OCI-LY7 (cell line): ENCODE measurements around the gene BSND. TPM values are rescaled to one million over a fixed set of nuclear protein-coding genes. Genes with fewer than 3 reads are reported as not detected.

Experiments used
- BruUV-seq: library from RNA; stranded (reverse); fragments of 400-500 nt; replicated peaks from 2 replicates; lab custom pipeline; 2021; lab: Mats Ljungman, UMichigan
- CTCF ChIA-PET: fragments of 300-600 bp; sonication (Branson Sonifier 250); formaldehyde crosslinking; loops from one replicate; lab custom pipeline; 2022; ENCODE audit warnings: antibody characterized with exemption; ENCODE audit not compliant: unreplicated experiment; lab: Charles Lee
- POLR2A ChIA-PET: fragments of 300-600 bp; sonication (Branson Sonifier 250); formaldehyde crosslinking; loops from one replicate; lab custom pipeline; 2022; ENCODE audit warnings: antibody characterized with exemption; lab: Charles Lee
- DNase-seq: peaks from one replicate; pipeline ENCODE4 v3.0.0-alpha.2; 2015; ENCODE audit warnings: low spot score
- H2AFZ ChIP-seq: fragments of 200-600 bp; sonication (generic), shearing (Covaris generic); 2 replicates; pipeline ENCODE4 v1.6.1; 2014; ENCODE audit warnings: mild to moderate bottlenecking, antibody characterized with exemption, low read length, moderate library complexity
- H3K27ac ChIP-seq: fragments of 200-600 bp; sonication (generic); 2 replicates; pipeline ENCODE4 v1.5.1; 2014; ENCODE audit warnings: mixed run types, low read depth, mild to moderate bottlenecking, moderate library complexity, low read length, inconsistent platforms; ENCODE audit not compliant: poor library complexity, severe bottlenecking
- H3K36me3 ChIP-seq: fragments of 200-600 bp; sonication (generic); 2 replicates; pipeline ENCODE4 v1.6.1; 2014; ENCODE audit warnings: mild to moderate bottlenecking, antibody characterized with exemption, low read length, moderate library complexity, mixed read lengths; ENCODE audit not compliant: insufficient read depth
- H3K4me1 ChIP-seq: fragments of 200-600 bp; sonication (generic); 2 replicates; pipeline ENCODE4 v1.5.1; 2014; ENCODE audit warnings: mild to moderate bottlenecking, low read length; ENCODE audit not compliant: insufficient read depth, poor library complexity, severe bottlenecking
- H3K4me2 ChIP-seq: fragments of 200-600 bp; sonication (generic); 2 replicates; pipeline ENCODE4 v1.6.1; 2014; ENCODE audit warnings: mild to moderate bottlenecking, low read length
- H3K4me3 ChIP-seq: fragments of 200-600 bp; sonication (generic); 2 replicates; pipeline ENCODE4 v1.5.1; 2014; ENCODE audit warnings: mild to moderate bottlenecking, low read depth, low read length; ENCODE audit not compliant: poor library complexity, severe bottlenecking
- H3K79me2 ChIP-seq: fragments of 200-600 bp; sonication (generic); 2 replicates; pipeline ENCODE4 v1.6.1; 2016; ENCODE audit warnings: low read depth, mild to moderate bottlenecking, low read length, moderate library complexity, mixed read lengths; ENCODE audit not compliant: insufficient read depth
- H3K9me2 ChIP-seq: fragments of 200-600 bp; sonication (generic); 2 replicates; pipeline ENCODE4 v1.6.1; 2016; ENCODE audit warnings: mild to moderate bottlenecking, low read length, mixed read lengths; ENCODE audit not compliant: insufficient read depth
- H3K9me3 ChIP-seq: fragments of 200-600 bp; sonication (generic); 2 replicates; pipeline ENCODE4 v1.6.1; 2014; ENCODE audit warnings: mild to moderate bottlenecking, mixed run types, low read length, mixed read lengths
- H4K20me1 ChIP-seq: fragments of 200-600 bp; sonication (generic); 2 replicates; pipeline ENCODE4 v1.6.1; 2014; ENCODE audit warnings: mild to moderate bottlenecking, antibody characterized with exemption, low read length, moderate library complexity, mixed read lengths; ENCODE audit not compliant: insufficient read depth
- EZH2phosphoT487 ChIP-seq: fragments of 200-600 bp; sonication (generic); IDR thresholded peaks from 2 replicates; pipeline ENCODE4 v1.6.1; 2018; ENCODE audit warnings: low read depth, borderline replicate concordance, mild to moderate bottlenecking, mixed run types, antibody characterized with exemption, low read length, moderate library complexity, mixed read lengths
- intact Hi-C: fragments of 100-400 bp; cut with micrococcal nuclease; formaldehyde crosslinking; loops from one replicate; pipeline ENCODE4 v1.10.0; 2022; ENCODE audit not compliant: unreplicated experiment
- total RNA-seq, 2 experiments: library from RNA; depleted of rRNA in 1 of 2; stranded (reverse); fragments of >200 nt in 1 of 2; shearing (Covaris generic) in 1 of 2; gene quantifications; 2 replicates each; pipeline ENCODE4 v1.2.3, GENCODE V29; 2014 to 2022
- TF ChIP-seq, protein P1 (sequence below): fragments of 200-600 bp; sonication (generic); conservative IDR thresholded peaks from 2 replicates; pipeline ENCODE4 v1.5.1; 2014; ENCODE audit warnings: mild to moderate bottlenecking, antibody characterized with exemption, low read length, moderate library complexity, mixed read lengths

Gene BSND
- total RNA-seq, 2 experiments from 2014 or later: not detected

DNA sequence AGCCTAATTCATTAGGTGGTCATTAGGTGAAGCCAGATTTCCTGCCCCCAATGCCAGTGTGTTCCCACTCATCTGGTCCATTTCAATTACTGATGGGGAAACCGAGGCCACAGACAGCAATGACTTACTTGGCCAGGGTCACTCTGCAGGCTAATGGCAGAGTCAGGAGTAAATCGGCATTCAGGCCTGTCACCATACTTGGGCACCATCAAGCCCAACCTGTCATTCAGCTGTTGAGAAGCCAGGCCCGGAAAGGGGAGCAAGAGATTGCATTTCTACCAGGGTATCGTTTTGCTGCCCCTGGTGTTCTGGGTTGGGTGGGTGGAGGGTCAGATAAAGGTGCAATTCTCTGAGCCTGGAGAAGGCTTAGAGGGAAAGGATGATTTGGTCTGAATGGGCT lies 26.3 kb upstream of the BSND start:
- Histone ChIP-seq H3K36me3 (no peaks in the 10 kb centered on the region), H3K9me2 (no peaks in the 10 kb centered on the region), H2AFZ (no peak overlapping the region), H3K79me2 (no peaks in the 10 kb centered on the region), H3K4me1 (no peaks in the 10 kb centered on the region), H3K9me3 (no peaks in the 10 kb centered on the region), H3K4me3 (no peak overlapping the region), H3K4me2 (no peak overlapping the region), H3K27ac (no peak overlapping the region), H4K20me1 (no peaks in the 10 kb centered on the region)
- DNase-seq: no peak
- BruUV-seq: no TSS peak
- ChIA-PET CTCF (no interaction called here), POLR2A (no interaction called here)
- TF ChIP-seq, protein P1, sequence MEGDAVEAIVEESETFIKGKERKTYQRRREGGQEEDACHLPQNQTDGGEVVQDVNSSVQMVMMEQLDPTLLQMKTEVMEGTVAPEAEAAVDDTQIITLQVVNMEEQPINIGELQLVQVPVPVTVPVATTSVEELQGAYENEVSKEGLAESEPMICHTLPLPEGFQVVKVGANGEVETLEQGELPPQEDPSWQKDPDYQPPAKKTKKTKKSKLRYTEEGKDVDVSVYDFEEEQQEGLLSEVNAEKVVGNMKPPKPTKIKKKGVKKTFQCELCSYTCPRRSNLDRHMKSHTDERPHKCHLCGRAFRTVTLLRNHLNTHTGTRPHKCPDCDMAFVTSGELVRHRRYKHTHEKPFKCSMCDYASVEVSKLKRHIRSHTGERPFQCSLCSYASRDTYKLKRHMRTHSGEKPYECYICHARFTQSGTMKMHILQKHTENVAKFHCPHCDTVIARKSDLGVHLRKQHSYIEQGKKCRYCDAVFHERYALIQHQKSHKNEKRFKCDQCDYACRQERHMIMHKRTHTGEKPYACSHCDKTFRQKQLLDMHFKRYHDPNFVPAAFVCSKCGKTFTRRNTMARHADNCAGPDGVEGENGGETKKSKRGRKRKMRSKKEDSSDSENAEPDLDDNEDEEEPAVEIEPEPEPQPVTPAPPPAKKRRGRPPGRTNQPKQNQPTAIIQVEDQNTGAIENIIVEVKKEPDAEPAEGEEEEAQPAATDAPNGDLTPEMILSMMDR: no peak
- no peak for TF ChIP-seq EZH2phosphoT487
- intact Hi-C loops: no loop called here

DNA sequence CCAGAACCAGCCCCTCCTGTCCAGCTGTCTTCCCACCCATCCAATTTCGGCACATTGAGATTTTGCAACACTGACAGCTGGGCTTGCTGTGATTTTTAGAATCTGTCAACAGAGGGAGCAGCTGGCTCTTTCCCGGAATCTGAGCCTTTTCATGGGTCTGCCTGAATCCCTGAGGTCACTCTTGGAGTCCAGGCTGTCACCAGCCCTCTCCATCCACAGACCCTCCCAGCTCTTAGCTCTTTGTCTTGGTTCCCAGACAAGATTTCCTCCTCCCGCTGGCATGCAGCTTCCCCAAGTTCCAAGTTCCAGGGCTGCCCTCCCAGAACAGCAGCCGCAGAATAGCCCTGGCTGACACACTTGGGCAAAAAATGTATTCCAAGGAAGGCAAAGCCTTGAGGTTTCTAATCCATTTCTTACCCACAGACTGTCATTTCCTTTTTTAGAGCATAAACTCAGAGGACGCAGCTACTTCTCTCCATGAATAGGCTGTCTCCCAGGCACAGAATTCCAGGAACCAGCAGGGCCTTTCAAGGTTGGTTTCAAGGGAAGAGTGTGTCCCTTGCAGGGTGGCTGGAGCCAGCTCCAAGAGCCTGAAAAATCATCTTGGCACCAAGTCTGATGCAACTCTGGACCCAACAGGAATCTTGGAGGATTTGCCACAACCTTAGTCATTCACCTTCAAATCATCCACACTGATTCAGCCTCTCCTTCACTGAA lies 25.4 kb upstream of the BSND start:
- Histone ChIP-seq H3K4me2 (no peak overlapping the region), H3K79me2 (no peaks in the 10 kb centered on the region), H3K36me3 (no peaks in the 10 kb centered on the region), H3K9me3 (no peaks in the 10 kb centered on the region), H3K9me2 (no peaks in the 10 kb centered on the region), H2AFZ (no peak overlapping the region), H3K4me1 (no peaks in the 10 kb centered on the region), H4K20me1 (no peaks in the 10 kb centered on the region), H3K27ac (no peak overlapping the region), H3K4me3 (no peak overlapping the region)
- CTCF ChIA-PET: no interaction called here
- DNase-seq: no peak
- intact Hi-C loops: no loop called here
- no peak for TF ChIP-seq EZH2phosphoT487
- TF ChIP-seq, protein P1: no peak
- POLR2A ChIA-PET: no interaction called here
- no TSS peak for BruUV-seq

DNA sequence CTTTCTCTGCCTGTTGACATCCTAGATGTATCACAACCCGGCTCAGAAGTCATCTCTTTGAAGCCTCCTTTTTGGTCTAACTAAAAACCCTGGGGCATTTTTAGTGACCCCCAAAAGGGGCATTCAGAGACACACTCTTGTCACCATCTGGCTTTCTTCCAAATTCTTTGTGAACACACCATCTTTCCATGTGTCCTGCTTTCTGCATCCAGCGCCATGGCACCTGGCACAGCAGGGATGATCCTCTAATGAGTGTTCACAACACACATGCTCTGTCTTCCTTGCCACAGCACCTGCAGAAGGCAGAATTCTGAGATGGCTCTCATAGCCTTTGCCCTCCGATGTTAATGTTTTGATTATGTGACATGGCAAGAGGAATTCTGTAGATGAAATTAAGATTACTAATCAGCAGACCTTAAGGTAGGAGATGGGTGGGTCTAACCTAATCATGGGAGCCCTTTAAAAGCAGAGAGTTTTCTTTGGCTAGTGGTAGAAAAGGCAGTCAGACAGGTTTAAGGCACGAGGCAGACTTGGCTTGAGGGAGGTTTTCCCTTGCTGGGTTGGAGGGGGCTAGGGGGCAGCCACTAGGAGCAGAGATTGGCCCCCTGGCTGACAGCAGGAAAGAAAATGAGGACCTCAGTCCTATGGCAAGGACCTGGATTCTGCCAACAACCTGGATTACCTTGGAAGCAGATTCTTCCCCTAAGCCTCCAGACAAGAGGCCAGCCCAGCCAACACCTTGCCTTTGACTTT lies 23.2 kb upstream of the BSND start:
- BruUV-seq: no TSS peak
- intact Hi-C loops: no loop called here
- TF ChIP-seq, protein P1: no peak
- no peak for TF ChIP-seq EZH2phosphoT487
- Histone ChIP-seq H3K4me1 (no peaks in the 10 kb centered on the region), H2AFZ (no peak overlapping the region), H3K4me3 (no peak overlapping the region), H4K20me1 (no peaks in the 10 kb centered on the region), H3K36me3 (no peaks in the 10 kb centered on the region), H3K4me2 (no peak overlapping the region), H3K9me3 (no peaks in the 10 kb centered on the region), H3K79me2 (no peaks in the 10 kb centered on the region), H3K27ac (no peak overlapping the region), H3K9me2 (no peaks in the 10 kb centered on the region)
- CTCF ChIA-PET: no interaction called here
- DNase-seq: no peak
- POLR2A ChIA-PET: no interaction called here
